PC-9 (cell line): ENCODE data around the gene SLC22A9.

Experiments
- EZH2 ChIP-seq: fragments of 200-600 bp; sonication (generic); IDR thresholded peaks from 2 replicates; pipeline ENCODE4 v1.8.0; 2017; ENCODE audit warnings: antibody characterized with exemption, low read depth
- TF ChIP-seq, protein P1 (sequence below): fragments of 200-600 bp; sonication (generic); conservative IDR thresholded peaks from 2 replicates; pipeline ENCODE4 v1.6.1; 2017; ENCODE audit warnings: mixed run types, antibody characterized with exemption, mild to moderate bottlenecking, moderate library complexity

GRCh38 chr11:63343130-63343529, 26.5 kb upstream of the SLC22A9 start:
- no peak for TF ChIP-seq EZH2
- TF ChIP-seq, protein P1, sequence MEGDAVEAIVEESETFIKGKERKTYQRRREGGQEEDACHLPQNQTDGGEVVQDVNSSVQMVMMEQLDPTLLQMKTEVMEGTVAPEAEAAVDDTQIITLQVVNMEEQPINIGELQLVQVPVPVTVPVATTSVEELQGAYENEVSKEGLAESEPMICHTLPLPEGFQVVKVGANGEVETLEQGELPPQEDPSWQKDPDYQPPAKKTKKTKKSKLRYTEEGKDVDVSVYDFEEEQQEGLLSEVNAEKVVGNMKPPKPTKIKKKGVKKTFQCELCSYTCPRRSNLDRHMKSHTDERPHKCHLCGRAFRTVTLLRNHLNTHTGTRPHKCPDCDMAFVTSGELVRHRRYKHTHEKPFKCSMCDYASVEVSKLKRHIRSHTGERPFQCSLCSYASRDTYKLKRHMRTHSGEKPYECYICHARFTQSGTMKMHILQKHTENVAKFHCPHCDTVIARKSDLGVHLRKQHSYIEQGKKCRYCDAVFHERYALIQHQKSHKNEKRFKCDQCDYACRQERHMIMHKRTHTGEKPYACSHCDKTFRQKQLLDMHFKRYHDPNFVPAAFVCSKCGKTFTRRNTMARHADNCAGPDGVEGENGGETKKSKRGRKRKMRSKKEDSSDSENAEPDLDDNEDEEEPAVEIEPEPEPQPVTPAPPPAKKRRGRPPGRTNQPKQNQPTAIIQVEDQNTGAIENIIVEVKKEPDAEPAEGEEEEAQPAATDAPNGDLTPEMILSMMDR: no peak
